ENCODE results near the gene PTPRH. TPM values are rescaled to one million over a fixed set of nuclear protein-coding genes. Genes with fewer than 3 reads are reported as not detected.

Gene PTPRH
- polyA plus RNA-seq, 1 of the 3 experiments (the other 2 are of a cell fraction) = 1.1 TPM

DNA sequence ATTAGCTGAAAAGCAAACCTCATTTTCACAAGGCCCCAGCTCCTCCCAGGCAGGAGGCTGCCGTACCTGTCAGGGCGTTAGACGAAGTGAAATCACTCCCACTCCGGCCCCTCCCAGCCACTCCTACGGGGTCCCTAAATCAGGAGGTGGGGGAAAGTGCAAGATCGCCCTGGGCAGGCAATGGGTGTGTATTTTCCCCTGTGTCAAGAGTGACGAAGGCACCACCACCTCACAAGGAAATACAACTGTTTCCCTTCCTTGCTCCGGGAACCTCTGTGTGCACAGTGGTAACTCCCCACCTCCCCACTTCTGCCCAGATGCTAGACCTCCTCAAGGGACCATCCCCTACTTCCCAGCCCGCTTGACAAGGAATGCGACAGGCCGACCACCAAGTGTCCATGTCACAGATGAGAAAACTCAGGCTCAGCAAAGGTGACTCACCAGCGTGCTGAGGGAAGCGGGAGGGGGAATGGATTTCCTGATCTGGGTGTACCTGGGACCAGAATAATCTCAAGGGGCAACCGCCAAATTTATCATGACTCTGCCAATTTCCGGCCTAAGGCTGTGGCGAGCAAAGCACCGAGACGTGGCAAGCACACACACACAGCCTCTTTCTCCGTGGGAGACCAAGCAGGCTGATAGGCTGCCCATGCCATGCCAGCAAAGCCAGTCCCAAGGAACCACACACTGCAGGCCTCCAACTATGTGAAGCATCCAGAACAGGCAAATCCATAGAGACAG is 42.2 kb upstream of the PTPRH start:
- no peaks in the 10 kb centered on the region for H3F3A ChIP-seq (replicated peaks; ENCODE audit: insufficient read depth)
- no peaks in the 10 kb centered on the region for H3K9me2 ChIP-seq
- peaks cover 6 to 33% of the 10 kb centered on the region in 2 experiments; a peak in 1 of 4 replicates for H3K4me1 ChIP-seq (ENCODE audit: control insufficient read depth in 1 of 2, insufficient read depth in 2 of 2, low read depth in 1 of 2, low read length in 1 of 2)
- TF ChIP-seq TCF12 (IDR thresholded peaks at IDR 0.05) (peak; percentile 26; the same call in 1 of the 2 replicates), MEF2A (IDR thresholded peaks at IDR 0.05; ENCODE audit: borderline replicate concordance, low read depth) (no peak), FOSL2 (IDR thresholded peaks at IDR 0.05; ENCODE audit: borderline replicate concordance, low read depth) (peak; percentile 42; the same call in 1 of the 2 replicates)
- H3K9me3 ChIP-seq = no peaks in the 10 kb centered on the region
- H3K27ac ChIP-seq (ENCODE audit: low read depth in 2 of 2, low read length in 1 of 2) = no peak overlapping the region
- CTCF ChIA-PET = interaction anchor here (0.7 kb wide), 1 partner anchor 132 kb away, joined by 3 read pairs; the partner anchor contains the start of gene TMEM238
- no peaks in the 10 kb centered on the region for H3K27me3 ChIP-seq (ENCODE audit: insufficient read depth)
- WGBS (ENCODE audit: low lambda C conversion rate) = 82% methylated on average over 18 of the region's 19 CpGs
- peak; percentile 9 for DNase-seq
- no peak overlapping the region for H3K4me2 ChIP-seq
- no peak overlapping the region for H3K9ac ChIP-seq
- no peak overlapping the region for H2AFZ ChIP-seq (ENCODE audit: low read depth)
- peaks cover 95% of the 10 kb centered on the region for H3K79me2 ChIP-seq (ENCODE audit: insufficient read depth)
- peaks cover 100% of the 10 kb centered on the region for H4K20me1 ChIP-seq (ENCODE audit: insufficient read depth)
- POLR2A ChIA-PET = no interaction called here
- peaks cover 0 to 2% of the 10 kb centered on the region in 2 experiments for H3K36me3 ChIP-seq (replicated peaks in 1 of 2; ENCODE audit: control insufficient read depth in 1 of 2, insufficient read depth in 2 of 2, low read length in 1 of 2)
- no peak overlapping the region for H3K4me3 ChIP-seq (ENCODE audit: low read depth in 2 of 2, low read length in 1 of 2)

DNA sequence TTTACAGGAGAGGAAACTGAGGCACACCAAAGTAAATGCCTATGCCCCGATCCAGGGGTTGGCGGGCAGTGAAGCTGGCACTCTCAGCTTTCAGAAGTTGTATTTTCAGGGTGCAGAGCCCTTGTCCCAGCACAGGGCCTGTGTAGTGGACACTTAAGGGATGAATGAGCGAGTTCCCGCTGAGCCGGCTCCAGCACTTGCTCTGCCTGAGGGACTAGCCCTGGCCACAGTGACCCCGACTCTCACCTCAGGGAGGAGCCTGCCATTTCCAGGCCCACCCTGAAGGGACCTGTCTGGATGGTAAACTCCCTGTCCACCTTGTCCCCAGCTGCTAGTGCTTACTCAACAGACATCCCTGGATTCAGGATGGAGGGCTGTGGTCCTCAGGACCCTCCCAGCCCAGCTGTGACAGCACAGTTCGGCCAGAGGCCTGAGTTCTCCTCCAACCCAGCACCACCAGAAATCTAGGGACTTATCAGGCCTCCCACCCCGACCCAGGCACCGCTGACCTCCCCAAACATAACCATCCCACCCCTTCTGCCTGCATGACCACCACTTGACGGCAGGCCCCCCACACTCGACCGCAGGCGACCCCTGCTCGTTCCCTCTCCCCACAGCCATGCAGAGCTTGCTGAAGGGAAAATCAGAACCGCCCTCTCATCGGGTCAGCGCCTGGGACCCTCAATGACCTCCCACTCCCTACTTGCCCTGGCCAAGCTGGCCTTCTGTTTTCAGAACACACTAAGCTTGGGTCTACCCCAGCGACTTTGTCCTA is 41.1 kb upstream of the PTPRH start:
- H3F3A ChIP-seq (replicated peaks; ENCODE audit: insufficient read depth) = no peaks in the 10 kb centered on the region
- H3K4me3 ChIP-seq (ENCODE audit: low read depth in 2 of 2, low read length in 1 of 2) = no peak overlapping the region
- peaks cover 91% of the 10 kb centered on the region for H4K20me1 ChIP-seq (ENCODE audit: insufficient read depth)
- no peak overlapping the region for H3K4me2 ChIP-seq
- H2AFZ ChIP-seq (ENCODE audit: low read depth) = no peak overlapping the region
- peaks cover 84% of the 10 kb centered on the region for H3K79me2 ChIP-seq (ENCODE audit: insufficient read depth)
- no peaks in the 10 kb centered on the region for H3K9me3 ChIP-seq
- DNase-seq = no peak
- H3K27ac ChIP-seq (ENCODE audit: low read depth in 2 of 2, low read length in 1 of 2) = no peak overlapping the region
- no peaks in the 10 kb centered on the region for H3K9me2 ChIP-seq
- H3K9ac ChIP-seq = no peak overlapping the region
- TF ChIP-seq FOXJ3 (CRISPR knock-in tag; IDR thresholded peaks at IDR 0.05) (no peak), MEF2A (IDR thresholded peaks at IDR 0.05; ENCODE audit: borderline replicate concordance, low read depth) (no peak)
- no peaks in the 10 kb centered on the region for H3K27me3 ChIP-seq (ENCODE audit: insufficient read depth)
- H3K4me1 ChIP-seq (ENCODE audit: control insufficient read depth in 1 of 2, insufficient read depth in 2 of 2, low read depth in 1 of 2, low read length in 1 of 2) = peaks cover 0 to 25% of the 10 kb centered on the region in 2 experiments; a peak in 1 of 4 replicates
- 96% methylated on average over 16 of the region's 18 CpGs for WGBS (ENCODE audit: low lambda C conversion rate)
- CTCF ChIA-PET = interaction anchor here (0.7 kb wide), 1 partner anchor 133 kb away, joined by 3 read pairs; the partner anchor contains the start of gene TMEM238
- H3K36me3 ChIP-seq (replicated peaks in 1 of 2; ENCODE audit: control insufficient read depth in 1 of 2, insufficient read depth in 2 of 2, low read length in 1 of 2) = peaks cover 4 to 7% of the 10 kb centered on the region in 2 experiments
- POLR2A ChIA-PET = no interaction called here

DNA sequence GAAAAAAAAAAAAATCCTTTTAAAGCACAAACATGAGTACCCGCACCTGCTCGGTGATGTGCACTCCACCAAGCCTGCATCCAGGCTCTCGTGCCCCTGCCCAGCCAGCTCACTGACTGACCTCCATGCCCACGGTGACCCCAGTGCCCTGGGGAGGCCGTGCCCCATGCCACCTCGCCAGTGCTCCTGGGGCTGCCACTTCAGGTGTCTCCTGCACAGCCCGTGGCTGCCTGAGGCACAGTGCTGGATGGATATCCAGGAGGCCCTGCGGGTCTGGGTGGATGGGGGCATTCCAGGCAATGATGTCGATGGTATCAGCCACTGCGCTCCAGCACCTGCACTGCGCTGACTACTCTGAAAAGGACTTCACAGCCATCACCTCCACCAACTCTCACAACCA is 40.5 kb upstream of the PTPRH start:
- no peaks in the 10 kb centered on the region for H3K9me2 ChIP-seq
- H3K27ac ChIP-seq (ENCODE audit: low read depth in 2 of 2, low read length in 1 of 2) = no peak overlapping the region
- no peaks in the 10 kb centered on the region for H3K27me3 ChIP-seq (ENCODE audit: insufficient read depth)
- H4K20me1 ChIP-seq (ENCODE audit: insufficient read depth) = peaks cover 85% of the 10 kb centered on the region
- DNase-seq = no peak
- H2AFZ ChIP-seq (ENCODE audit: low read depth) = no peak overlapping the region
- H3K36me3 ChIP-seq (replicated peaks in 1 of 2; ENCODE audit: control insufficient read depth in 1 of 2, insufficient read depth in 2 of 2, low read length in 1 of 2) = peaks cover 4 to 7% of the 10 kb centered on the region in 2 experiments
- H3K9ac ChIP-seq = no peak overlapping the region
- 92% methylated on average over 4 of the region's 11 CpGs for WGBS (ENCODE audit: low lambda C conversion rate)
- H3K9me3 ChIP-seq = no peaks in the 10 kb centered on the region
- no peak overlapping the region for H3K4me3 ChIP-seq (ENCODE audit: low read depth in 2 of 2, low read length in 1 of 2)
- H3K79me2 ChIP-seq (ENCODE audit: insufficient read depth) = peaks cover 78% of the 10 kb centered on the region
- CTCF ChIA-PET = interaction anchor here (0.6 to 1.2 kb wide), 2 partner anchors 52 to 576 kb away, joined by 3 read pairs; no protein-coding TSS in a partner anchor
- POLR2A ChIA-PET = no interaction called here
- no peak overlapping the region for H3K4me2 ChIP-seq
- no peaks in the 10 kb centered on the region for H3F3A ChIP-seq (replicated peaks; ENCODE audit: insufficient read depth)
- H3K4me1 ChIP-seq (ENCODE audit: control insufficient read depth in 1 of 2, insufficient read depth in 2 of 2, low read depth in 1 of 2, low read length in 1 of 2) = peaks cover 0 to 23% of the 10 kb centered on the region in 2 experiments; a peak in 1 of 4 replicates
- TF ChIP-seq POLR2AphosphoS5 (IDR thresholded peaks at IDR 0.05; ENCODE audit: low read depth, low read length) (no peak), GABPA (IDR thresholded peaks at IDR 0.05; ENCODE audit: low read depth) (no peak), MEF2A (IDR thresholded peaks at IDR 0.05; ENCODE audit: borderline replicate concordance, low read depth) (no peak), SMC3 (IDR thresholded peaks at IDR 0.05; ENCODE audit: low read depth, low read length) (no peak), EZH2phosphoT487 (IDR thresholded peaks at IDR 0.05; ENCODE audit: borderline replicate concordance, low read depth) (no peak), ELF1 (IDR thresholded peaks at IDR 0.05) (no peak), RCOR1 (IDR thresholded peaks at IDR 0.05; ENCODE audit: low read length) (no peak), FOXJ3 (CRISPR knock-in tag; IDR thresholded peaks at IDR 0.05) (no peak), JUND (IDR thresholded peaks at IDR 0.05) (no peak), RAD21 (IDR thresholded peaks at IDR 0.05; ENCODE audit: low read length) (no peak), SIN3A (IDR thresholded peaks at IDR 0.05; ENCODE audit: borderline replicate concordance, low read depth, low read length) (no peak), RFX5 (IDR thresholded peaks at IDR 0.05; ENCODE audit: low read length) (no peak), TEAD4 (IDR thresholded peaks at IDR 0.05; ENCODE audit: borderline replicate concordance, insufficient read depth) (no peak), FOXM1 (IDR thresholded peaks at IDR 0.05; ENCODE audit: low read depth) (no peak), TCF12 (IDR thresholded peaks at IDR 0.05) (no peak), FOSL2 (IDR thresholded peaks at IDR 0.05; ENCODE audit: borderline replicate concordance, low read depth) (no peak), NRF1 (IDR thresholded peaks at IDR 0.05; ENCODE audit: low read depth, low read length) (no peak), RXRA (IDR thresholded peaks at IDR 0.05; ENCODE audit: borderline replicate concordance, low read depth) (no peak)
- TF ChIP-seq, protein P1, sequence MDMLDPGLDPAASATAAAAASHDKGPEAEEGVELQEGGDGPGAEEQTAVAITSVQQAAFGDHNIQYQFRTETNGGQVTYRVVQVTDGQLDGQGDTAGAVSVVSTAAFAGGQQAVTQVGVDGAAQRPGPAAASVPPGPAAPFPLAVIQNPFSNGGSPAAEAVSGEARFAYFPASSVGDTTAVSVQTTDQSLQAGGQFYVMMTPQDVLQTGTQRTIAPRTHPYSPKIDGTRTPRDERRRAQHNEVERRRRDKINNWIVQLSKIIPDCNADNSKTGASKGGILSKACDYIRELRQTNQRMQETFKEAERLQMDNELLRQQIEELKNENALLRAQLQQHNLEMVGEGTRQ (IDR thresholded peaks at IDR 0.05; ENCODE audit: borderline replicate concordance, low read depth, low read length) = no peak

Data from SK-N-SH (cell line).